GM18867 (cell line): ENCODE data around the gene WDR54.

Experiments used
- ATAC-seq: cut with Tn5 transposase; IDR thresholded peaks from one replicate; pipeline ENCODE4 v1.9.1; 2021; ENCODE audit warnings: mild to moderate bottlenecking, moderate library complexity; ENCODE audit not compliant: unreplicated experiment

Gene WDR54, protein sequence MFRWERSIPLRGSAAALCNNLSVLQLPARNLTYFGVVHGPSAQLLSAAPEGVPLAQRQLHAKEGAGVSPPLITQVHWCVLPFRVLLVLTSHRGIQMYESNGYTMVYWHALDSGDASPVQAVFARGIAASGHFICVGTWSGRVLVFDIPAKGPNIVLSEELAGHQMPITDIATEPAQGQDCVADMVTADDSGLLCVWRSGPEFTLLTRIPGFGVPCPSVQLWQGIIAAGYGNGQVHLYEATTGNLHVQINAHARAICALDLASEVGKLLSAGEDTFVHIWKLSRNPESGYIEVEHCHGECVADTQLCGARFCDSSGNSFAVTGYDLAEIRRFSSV

DNA sequence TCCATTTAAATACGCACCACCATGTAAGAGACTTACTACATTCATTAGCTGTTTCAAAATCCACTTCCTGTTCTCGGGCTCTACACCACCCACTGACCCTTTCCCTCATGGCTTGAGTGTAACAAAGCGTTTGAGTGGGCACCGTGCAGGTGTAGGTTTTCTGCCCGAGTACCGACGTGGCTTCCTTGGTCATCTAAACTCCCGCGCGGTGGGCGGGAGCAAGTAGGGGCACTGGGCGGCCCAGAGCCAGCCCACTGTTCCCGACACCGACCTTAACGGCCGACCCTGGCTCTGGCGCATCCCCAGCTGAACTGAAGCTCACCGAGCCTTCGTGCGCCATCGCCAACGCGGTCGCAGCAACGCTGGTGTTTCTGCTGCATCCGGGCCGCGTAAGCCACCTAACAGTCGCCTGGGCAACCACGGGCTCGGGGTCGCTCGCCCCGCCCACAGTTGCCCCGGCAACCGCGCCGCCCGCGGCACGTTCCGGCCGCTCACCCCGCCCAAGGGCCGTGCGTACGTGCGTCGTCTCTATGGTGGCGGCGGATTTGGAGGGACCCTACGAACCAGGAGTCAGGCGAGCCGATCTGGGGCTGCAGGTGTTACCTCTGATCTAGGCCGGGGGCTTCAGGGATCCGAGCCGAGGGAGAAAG is at the start of gene WDR54, which contains the start of gene C2orf81:
WDR54 (plus strand) TSS at position 510 of the 650 bp plus-strand sequence. CDS start 424 bp downstream, outside the sequence.
C2orf81 (minus strand) TSS at position 399 of the 650 bp plus-strand sequence; CDS start at position 340, 59 bp downstream.
- ATAC-seq: peak; percentile 95

DNA sequence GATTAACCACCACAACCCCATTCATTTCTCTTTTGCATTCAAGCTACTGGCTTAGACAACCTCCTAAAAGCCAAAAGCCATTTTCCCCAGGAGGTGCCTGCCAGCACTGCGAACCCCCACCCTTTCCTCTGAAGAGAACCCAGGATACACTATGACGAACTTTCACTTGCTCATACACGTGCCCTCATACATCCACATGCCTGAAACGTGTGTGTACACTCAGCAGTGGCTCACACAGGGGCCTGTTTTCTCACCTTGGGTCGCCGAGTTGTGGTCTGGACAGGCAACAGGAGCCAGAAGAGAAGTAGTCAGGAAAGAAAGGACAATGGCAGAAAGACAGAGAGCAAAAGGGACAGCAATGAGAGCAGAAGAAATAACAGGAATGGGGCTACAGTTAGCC is 48.9 kb upstream of the WDR54 start:
- no peak for ATAC-seq

DNA sequence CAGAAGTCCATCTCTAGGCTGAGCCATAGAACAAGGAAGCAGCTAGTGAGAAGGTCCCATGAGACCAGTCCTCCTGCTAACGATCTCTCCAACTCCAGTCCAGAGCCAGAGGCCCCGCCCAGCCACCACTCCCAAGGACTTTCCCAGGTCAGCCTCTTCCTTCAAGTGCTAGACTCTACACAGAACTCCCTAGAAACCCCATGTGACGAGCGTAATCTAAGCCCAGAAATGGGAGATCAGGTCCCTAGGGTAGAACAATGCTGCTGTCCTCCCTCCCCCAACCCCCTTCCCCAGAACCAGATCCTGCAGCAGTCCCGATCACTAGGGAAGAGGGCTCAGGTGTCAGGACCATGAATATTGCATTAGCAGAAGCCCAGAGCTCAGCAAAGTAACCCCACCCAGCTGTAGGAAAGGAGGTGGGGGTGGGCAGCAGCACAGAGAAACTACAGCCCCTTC is 48.3 kb upstream of the WDR54 start:
- ATAC-seq: no peak

DNA sequence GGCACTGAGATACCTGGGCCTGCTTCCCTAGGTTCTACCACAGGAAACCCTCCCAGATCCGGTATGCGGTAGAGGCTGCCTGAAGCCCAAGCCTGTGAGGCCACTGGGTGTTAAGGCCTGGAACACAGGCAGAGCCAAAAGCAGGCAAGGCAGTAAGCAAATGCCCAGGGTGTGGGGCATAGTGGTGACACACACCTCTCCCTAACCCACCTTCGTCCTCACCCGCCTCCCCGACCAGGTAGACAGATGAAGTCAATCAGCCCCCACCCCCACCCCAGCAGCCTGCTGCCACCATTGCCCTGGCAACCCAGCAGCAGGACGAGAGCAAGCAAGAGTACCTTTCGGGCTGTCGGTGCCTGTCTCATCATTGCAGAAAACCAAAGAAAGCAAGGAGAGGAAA is 47.5 kb upstream of the WDR54 start:
- ATAC-seq: no peak

DNA sequence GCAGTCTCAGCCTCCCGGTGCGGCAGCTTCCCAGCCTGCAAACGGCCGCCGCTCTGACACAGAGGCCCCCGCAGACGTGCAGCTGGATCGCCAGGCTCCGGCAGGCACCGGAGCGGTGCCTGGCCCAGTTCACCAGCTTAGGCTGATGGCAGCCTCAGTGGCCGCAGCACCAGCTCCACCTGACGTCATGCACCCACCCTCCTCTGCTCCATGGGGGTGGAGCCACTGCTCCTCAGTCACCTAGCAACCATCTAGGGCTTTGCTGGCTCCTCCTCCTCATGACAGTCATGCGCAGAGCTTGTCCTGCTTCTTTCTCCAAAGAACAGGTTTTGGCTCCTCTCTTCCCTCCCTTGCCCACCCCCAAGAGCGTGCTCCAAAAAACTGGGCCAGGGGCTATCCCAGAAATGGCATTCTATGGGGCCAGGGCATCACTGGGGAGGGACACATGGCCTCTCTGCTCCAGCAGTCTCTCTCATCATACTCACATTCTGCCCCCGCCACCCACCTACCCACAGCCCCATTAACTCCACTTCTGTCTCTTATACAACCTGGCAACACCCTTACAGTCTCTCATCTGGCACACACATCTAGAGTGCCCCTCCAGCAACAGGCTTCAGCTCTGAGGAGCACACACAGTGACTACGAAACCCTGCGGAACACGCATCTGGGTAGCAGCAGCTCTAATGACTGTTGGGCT is 46.9 kb upstream of the WDR54 start:
- ATAC-seq: no peak

DNA sequence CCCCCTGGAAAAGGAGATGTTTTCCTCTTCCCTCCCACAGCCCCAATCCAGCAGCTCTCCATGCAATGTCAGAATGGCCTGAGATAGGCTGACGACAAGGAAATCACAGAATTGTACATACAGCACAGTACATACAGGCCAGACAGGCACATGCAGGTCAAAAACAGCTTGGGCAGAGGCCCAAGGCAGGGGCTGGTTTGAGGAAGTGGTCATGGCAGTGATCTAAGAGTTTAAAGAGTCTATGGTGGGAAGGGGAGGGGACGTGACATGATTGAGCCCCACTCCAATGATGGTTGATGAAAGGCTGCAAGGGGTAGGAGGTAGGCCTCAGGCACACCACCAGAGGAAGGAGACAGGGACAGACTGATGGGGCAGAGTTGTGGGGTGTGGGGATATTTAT is 45.7 kb upstream of the WDR54 start:
- no peak for ATAC-seq

DNA sequence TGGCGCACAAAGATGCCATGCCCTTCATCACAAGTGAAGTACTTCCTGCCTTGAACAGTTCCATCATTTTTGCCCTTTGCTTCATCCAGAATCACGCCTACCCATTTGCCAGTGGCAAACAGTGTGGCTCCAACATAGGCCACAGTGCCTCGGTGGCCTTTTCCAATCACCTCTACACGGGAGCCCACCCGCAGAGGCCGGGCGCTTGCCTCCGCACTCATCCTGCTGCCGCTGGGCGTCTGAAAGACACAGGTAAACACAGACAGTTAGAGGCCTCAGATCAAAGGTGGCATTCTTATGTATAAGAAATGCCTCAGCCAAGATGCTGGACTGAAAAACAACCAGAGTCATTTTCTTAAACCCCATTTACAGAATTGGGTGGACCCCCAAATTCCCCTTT is 43.5 kb upstream of the WDR54 start:
- no peak for ATAC-seq

DNA sequence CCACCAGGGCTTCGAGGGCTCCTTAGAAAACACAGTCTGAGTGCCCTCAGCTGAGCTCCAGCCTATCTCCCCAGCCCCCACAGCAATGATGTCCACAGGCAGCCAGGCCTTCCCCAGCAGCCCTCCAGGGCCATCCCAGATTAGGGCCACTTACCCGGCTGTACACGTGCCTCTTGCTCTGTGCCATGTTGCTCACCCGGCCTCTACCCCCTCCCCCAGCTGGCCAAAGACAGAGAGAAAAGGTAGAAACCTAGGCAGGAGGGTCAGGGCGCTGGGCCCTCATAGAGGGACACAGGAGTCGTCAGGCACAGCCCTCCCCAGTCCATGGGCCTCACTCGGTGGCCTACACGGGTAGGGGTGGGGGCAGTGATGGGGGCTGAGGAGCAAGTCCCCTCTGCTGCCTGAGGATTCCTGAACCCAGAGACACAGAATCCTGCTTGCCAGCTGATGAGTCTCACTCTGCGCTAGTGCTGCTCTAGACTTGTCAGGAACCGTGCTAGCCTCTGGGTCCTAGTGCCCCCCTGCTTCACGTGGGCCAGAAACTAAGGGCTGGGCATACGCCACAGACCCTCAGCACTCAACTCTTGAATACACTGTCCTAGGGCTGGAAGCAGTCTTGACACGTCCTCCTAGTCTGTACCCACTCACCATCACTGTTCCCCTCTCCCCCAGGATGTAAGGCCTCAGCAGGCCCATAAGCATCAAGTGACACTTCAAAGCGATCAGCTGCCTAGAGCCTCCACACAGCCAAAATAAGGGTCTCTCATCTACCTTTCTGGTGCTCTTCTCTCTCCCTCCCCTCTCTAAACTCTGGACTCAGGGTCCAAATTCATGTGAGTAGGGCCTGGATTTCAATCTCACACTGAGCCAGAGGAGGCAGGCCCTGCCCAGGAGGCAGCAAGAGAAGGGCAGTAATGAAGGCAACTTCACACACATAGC is 41.4 kb upstream of the WDR54 start, which contains the start of gene DCTN1:
DCTN1 (minus strand) TSS at position 461 of the 939 bp plus-strand sequence; CDS start at position 187, 274 bp downstream.
- ATAC-seq: peak; percentile 46

DNA sequence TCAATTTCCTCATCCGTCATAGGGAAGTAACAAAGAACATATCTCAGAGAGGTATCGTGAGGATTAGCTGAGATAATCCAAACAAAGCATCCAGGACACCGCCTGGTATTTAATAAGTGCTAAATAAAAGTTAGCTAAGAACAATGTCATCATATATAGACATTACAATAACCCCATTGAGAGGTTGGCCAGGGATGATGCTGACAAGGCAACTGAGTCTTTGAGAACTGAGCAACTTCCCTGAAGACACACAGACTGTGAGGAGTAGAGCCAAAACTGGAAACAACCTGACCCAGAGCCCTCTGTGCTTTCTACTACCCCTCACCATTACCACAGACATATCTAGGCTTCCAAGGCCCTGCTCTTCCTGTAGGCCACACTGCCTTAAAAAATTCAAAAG is 39.8 kb upstream of the WDR54 start:
- no peak for ATAC-seq

DNA sequence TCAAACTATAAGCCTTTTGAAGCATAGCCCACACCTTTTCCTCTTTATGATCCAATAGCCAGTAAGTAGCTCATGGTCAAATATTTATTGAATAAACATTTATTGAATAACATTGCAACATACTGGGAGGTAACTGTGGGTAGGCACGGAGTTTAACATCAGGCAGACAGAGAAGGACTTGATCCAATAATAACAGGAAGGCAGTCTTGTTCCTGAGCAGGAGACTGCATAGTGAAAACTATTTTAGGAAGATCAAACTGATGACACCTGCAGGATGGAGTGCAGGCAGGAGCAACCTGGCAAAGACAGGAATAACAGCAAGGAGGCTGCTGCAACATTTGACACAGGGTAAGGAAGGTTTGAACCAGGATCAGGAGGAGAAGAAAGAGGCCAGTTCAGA is 38.3 kb upstream of the WDR54 start:
- no peak for ATAC-seq

DNA sequence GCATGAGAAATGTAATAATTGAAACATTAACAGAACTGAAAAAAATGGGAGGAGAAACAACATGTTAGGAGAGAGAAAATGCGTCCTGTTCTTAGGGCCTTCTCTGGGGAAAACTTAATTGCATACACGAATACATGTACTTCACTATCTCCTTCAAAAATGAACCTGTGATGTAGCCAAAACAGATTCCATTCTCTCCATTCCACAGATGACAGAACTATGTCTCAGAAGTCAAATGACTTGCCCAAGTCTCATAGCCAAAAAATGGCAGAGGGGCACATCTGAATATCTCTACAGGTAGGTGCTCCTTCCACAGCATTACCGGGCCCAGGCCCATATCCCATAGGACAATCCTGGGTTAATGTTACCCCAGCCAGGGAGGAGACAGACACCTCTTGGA is 37.5 kb upstream of the WDR54 start:
- ATAC-seq: no peak

DNA sequence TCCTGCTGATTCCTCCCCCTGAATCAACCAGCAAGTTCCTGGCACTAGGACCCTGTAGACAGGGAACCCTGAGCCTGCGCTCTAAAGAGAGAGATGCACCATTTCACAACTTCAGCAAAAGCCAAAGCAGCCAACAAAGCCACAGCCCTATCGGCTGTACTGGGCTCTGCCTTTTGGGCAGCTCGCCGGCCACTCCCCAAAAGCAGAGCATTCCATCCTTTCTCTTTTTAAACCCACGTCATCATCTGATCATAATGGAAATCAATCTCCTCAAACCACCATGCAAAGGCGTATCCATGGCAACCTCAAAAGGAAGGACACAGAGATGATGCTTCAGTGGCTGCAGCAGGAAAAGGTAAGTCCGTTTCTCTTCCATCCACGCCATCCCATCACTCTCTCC is 36.1 kb upstream of the WDR54 start:
- no peak for ATAC-seq

DNA sequence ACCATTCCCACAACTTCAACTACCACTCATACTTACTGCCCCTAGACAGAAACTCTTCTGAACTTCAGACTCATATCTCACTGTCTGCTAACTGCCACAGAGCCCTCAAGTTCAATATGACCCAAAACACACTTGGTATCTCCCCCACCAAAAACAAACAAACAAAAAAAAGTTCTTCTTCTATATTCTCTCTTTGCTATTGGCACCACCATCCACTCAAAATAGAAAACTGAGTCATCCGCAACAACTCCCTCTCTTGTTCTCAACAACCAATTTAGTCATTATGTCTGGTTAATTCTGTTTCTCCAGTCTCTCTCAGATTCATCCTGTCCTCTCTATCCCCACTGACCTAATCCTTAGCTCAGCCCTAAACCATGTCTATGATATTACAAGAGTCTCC is 34.2 kb upstream of the WDR54 start:
- no peak for ATAC-seq

DNA sequence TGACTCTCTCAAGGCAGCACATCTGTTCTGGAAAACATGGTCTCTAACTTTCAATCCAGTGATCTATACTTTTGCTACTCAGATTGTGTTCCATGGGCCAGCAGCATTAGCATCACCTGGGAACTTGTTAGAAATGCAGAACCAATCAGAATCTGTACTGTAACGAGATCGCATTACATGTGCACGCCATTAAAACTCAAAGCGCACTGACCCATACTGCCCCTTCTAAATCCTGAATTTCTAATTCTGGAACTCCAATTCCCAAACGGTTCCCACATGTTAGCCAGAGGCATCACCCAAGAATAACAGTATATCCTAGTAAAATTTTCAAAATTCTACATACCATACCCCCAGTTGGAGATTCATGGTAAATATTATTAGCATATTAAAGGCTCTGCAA is 30.9 kb upstream of the WDR54 start:
- no peak for ATAC-seq

DNA sequence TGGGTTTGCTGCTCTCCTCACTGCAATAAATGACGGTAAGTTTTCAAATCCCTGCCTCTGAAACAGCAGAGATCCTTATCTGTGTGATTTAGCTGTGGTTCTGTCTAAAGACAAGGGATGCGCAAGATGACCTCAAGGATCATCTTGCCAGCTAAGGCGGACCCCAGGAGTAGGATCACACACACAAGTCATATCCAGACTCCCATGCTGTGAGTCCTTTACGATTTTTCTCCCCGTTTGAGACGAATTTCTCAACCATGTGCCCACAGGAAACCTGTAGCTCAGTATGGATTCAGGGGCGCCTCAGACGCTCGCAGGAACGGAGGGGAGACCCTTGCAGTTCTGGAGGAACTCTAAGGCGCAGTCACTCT is 30.3 kb upstream of the WDR54 start:
- ATAC-seq: peak; percentile 13

DNA sequence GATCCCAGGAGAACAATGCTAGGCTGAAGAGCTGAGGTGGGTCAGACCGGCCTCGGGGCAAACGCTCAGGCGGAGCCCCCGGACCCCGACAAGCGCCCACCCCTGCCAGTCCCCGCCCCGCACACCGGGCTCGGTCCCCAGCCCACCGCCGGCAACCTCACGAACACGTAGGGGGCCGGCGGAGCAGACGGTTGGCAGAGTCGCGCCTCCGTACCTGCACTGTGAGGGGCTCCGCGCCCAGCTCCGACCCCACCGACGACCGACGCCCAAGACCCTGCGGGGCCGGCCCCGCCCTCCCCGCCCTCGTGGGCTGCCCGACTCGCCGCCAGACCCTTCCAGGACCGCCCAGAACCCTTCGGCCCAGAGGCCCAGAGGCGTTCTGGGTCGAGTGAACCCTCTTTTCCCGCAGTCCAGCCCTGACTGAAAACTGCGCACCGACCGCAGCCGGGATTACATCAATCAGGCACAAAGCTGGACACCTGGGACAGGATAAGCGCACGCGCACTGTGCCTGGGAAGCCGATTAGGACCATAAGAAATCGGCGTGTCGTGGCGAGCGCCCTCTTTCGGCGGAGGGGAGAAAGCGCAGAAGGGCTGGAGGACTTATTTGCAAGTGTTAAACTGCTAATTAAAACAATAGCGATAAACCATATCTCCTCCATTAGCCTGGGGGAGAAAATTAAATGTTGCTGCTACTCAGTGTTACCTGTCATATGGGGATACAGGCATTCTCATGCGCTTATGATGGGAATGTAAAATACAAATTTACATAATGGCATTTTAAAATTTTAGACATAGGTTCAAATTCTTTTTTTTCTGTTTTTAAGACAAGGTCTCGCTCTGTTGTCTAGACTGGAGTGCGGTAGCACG is 29.7 kb upstream of the WDR54 start:
- ATAC-seq: peak; percentile 71

DNA sequence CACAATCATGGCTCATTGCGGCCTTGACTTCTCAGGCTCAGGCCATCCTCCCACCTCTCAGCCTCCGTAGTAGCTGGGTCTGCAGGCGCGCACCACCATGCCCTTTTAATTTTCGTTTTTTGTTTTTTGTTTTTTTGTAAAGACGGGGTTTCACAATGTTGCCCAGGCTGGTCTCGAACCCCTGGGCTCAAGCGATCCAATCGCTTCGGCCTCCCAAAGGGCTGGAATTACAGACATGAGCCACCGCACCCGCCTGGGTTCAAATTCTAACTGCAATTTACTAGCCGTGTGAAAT is 29.1 kb upstream of the WDR54 start:
- no peak for ATAC-seq

DNA sequence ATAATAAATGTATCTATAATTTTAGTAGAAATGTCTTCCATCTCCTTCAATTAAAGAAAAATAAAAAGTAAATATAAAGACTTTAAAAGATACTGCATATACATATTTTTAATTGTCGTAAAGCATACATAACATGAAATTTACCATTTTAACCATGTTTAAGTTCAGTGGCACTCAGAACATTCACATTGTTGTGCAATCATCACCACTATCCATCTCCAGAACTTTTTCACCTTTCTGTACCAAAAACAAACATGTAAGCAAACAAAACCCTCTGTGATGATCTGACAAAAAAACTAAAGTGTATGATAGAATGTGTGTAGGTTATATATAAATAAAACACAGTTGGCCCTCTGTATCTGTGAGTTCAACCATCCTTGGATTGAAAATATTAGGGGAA is 28.0 kb upstream of the WDR54 start:
- no peak for ATAC-seq

DNA sequence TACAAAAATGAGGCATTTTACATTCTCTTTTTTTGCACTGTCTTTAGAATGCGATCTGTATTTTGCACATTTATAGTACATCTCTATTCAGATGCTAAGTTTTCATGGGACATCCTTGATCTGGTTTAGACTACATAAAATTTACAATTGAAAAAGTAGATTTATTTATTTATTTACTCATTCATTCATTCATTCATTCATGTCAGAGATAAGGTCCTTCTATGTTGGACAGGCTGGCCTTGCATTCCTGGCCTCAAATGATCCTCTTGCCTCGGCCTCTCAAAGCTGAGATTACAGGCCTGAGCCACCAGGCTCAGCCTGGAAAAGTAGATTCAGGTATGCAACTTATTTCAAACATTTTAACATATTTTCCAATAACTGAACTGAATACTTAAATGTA is 25.4 kb upstream of the WDR54 start:
- no peak for ATAC-seq

DNA sequence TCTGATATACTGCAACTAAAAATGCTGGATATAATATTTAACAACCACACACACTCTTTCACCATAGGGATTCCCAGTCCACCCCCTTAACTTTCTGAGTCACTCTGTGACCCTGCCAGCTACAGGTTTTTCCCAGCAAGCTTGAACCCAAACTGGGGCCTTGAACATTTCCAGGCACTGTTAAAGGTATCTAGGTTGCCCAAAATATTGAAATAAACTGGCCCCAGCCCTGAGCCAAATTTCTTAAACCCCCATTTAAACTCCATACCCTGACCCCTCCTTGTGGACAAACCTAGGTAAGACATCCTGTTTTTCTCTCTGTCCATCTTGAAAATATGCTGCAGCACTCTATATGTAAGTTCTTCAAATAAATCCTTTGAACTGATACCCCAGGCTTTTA is 21.7 kb upstream of the WDR54 start:
- ATAC-seq: peak; percentile 63
